B cell (primary cell): ENCODE measurements around the gene UPK3A. TPM values are rescaled to one million over a fixed set of nuclear protein-coding genes. Genes with fewer than 3 reads are reported as not detected.

ENCODE experiments used
- ATAC-seq: fragments of 200-7000 bp; cut with Tn5 transposase; one replicate; pipeline ENCODE4 v1.10.0; 2021; ENCODE audit warnings: low read depth, mild to moderate bottlenecking, moderate number of reproducible peaks, moderate library complexity
- CTCF ChIA-PET: fragments of 350-600 bp; sonication (Branson Sonifier 250); formaldehyde crosslinking; loops from one replicate; lab custom pipeline; 2021; ENCODE audit warnings: antibody characterized with exemption, inconsistent platforms; lab: Charles Lee
- POLR2A ChIA-PET: fragments of 350-600 bp; sonication (Branson Sonifier 250); formaldehyde crosslinking; loops from one replicate; lab custom pipeline; 2021; ENCODE audit warnings: antibody characterized with exemption; lab: Charles Lee
- DNase-seq: peaks from one replicate; pipeline ENCODE4 v3.0.0; 2013
- H2AFZ ChIP-seq: 2 replicates; pipeline ENCODE4 v1.6.1; 2012; ENCODE audit warnings: mild to moderate bottlenecking, low read depth, low read length; ENCODE audit not compliant: insufficient read depth, poor library complexity, severe bottlenecking
- H3K27ac ChIP-seq, 2 donors: 1 replicate in 1 of 2; 2 replicates in 1 of 2; pipeline ENCODE4 v1.5.1; 2012 to 2013; ENCODE audit warnings: low read length in 2 of 2, mild to moderate bottlenecking in 2 of 2, moderate library complexity in 1 of 2
- H3K27me3 ChIP-seq, 4 experiments: fragments of 200-600 bp in 1 of 4; sonication (generic) in 1 of 4; replicated peaks in 1 of 4; 1 replicate in 2 of 4; 2 replicates in 2 of 4; pipeline versions ENCODE4 v1.6.1 to v1.7.0; 2013 to 2016; ENCODE audit warnings: low read length in 3 of 4, mild to moderate bottlenecking in 2 of 4, mixed read lengths in 1 of 4, moderate library complexity in 1 of 4; ENCODE audit not compliant: insufficient read depth in 4 of 4, control insufficient read depth in 3 of 4; ENCODE audit errors: control extremely low read depth in 1 of 4
- H3K36me3 ChIP-seq, 2 experiments: replicated peaks in 1 of 2; 1 replicate in 1 of 2; 2 replicates in 1 of 2; pipeline versions ENCODE4 v1.6.1 to v1.7.1; 2013; ENCODE audit warnings: low read length in 1 of 2; ENCODE audit not compliant: insufficient read depth in 2 of 2, control insufficient read depth in 1 of 2; ENCODE audit errors: control extremely low read depth in 1 of 2, extremely low read depth in 1 of 2
- H3K4me1 ChIP-seq, 2 donors: fragments of 200-600 bp in 1 of 2; sonication (generic) in 1 of 2; 1 replicate in 1 of 2; 2 replicates in 1 of 2; pipeline versions ENCODE4 v1.5.1 to v1.6.1; 2013 to 2017; ENCODE audit warnings: low read length in 2 of 2; ENCODE audit not compliant: control insufficient read depth in 2 of 2, insufficient read depth in 2 of 2
- H3K4me2 ChIP-seq: replicated peaks from 2 replicates; pipeline ENCODE3; 2012; ENCODE audit warnings: mild to moderate bottlenecking, low read depth, low read length; ENCODE audit not compliant: poor library complexity, severe bottlenecking
- H3K4me3 ChIP-seq, 5 experiments: fragments of 200-600 bp in 1 of 5; sonication (generic) in 1 of 5; 1 replicate in 3 of 5; 2 replicates in 2 of 5; pipeline versions ENCODE4 v1.5.1 to v1.7.0; 2011 to 2016; ENCODE audit warnings: low read length in 4 of 5, mild to moderate bottlenecking in 4 of 5, low read depth in 2 of 5, control low read depth in 1 of 5, moderate library complexity in 1 of 5; ENCODE audit not compliant: insufficient read depth in 1 of 5; ENCODE audit errors: control extremely low read depth in 1 of 5, extremely low read depth in 1 of 5
- H3K79me2 ChIP-seq: fragments of 200-600 bp; sonication (generic); one replicate; pipeline ENCODE4 v1.6.0; 2016; ENCODE audit warnings: low read length; ENCODE audit not compliant: control insufficient read depth, insufficient read depth
- H3K9ac ChIP-seq: fragments of 200-600 bp; sonication (generic); 2 replicates; pipeline ENCODE4 v1.6.1; 2017; ENCODE audit warnings: mild to moderate bottlenecking, low read length, moderate library complexity
- H3K9me3 ChIP-seq, 3 donors: one replicate each; pipeline versions ENCODE4 v1.6.1 to v1.7.1; 2013; ENCODE audit warnings: low read length in 2 of 3; ENCODE audit not compliant: control insufficient read depth in 2 of 3, insufficient read depth in 1 of 3; ENCODE audit errors: control extremely low read depth in 1 of 3
- H4K20me1 ChIP-seq: 2 replicates; pipeline ENCODE4 v1.6.0; 2012; ENCODE audit warnings: mild to moderate bottlenecking, low read length; ENCODE audit not compliant: insufficient read depth, control insufficient read depth, poor library complexity, severe bottlenecking
- H3K27ac Mint-ChIP-seq: one replicate; pipeline ENCODE4 v1.8.0; 2021; ENCODE audit warnings: mixed read lengths
- H3K27me3 Mint-ChIP-seq: one replicate; pipeline ENCODE4 v1.8.0; 2021; ENCODE audit warnings: mixed read lengths
- H3K4me1 Mint-ChIP-seq: one replicate; pipeline ENCODE4 v1.8.0; 2021; ENCODE audit warnings: mixed read lengths
- H3K4me3 Mint-ChIP-seq: one replicate; pipeline ENCODE4 v1.8.0; 2021; ENCODE audit warnings: mixed read lengths
- H3K9me3 Mint-ChIP-seq: one replicate; pipeline ENCODE4 v1.8.0; 2022; ENCODE audit warnings: mixed read lengths; ENCODE audit not compliant: insufficient read depth
- CTCF ChIP-seq: fragments of 200-600 bp; IDR thresholded peaks from one replicate; pipeline ENCODE4 v1.8.0; 2022; ENCODE audit warnings: antibody characterized with exemption, mild to moderate bottlenecking
- EZH2 ChIP-seq: IDR thresholded peaks from 2 replicates; pipeline ENCODE4 v1.6.1; 2012; ENCODE audit warnings: borderline replicate concordance, low read depth, mild to moderate bottlenecking, moderate library complexity, low read length; ENCODE audit not compliant: insufficient read depth, poor library complexity, severe bottlenecking
- WGBS: methylation state at CpG from one replicate; pipeline ENCODE4 v1.1.5; 2013; ENCODE audit warnings: missing lambda C conversion rate; ENCODE audit not compliant: insufficient coverage; 5-methylcytosine and 5-hydroxymethylcytosine counted together
- intact Hi-C: fragments of 100-400 bp; cut with micrococcal nuclease; formaldehyde crosslinking; loops from one replicate; pipeline ENCODE4 v1.10.0; 2022
- polyA plus RNA-seq: library from polyadenylated mRNA; depleted of rRNA; stranded (reverse); fragments of >200 nt; gene quantifications from 2 replicates; pipeline ENCODE4 v1.2.3, GENCODE V29; 2012
- total RNA-seq, 2 donors: library from RNA; stranded (reverse); fragments of 120-200 nt in 1 of 2; gene quantifications; 1 replicate in 1 of 2; 2 replicates in 1 of 2; pipeline versions ENCODE4 v1.2.3 to v1.2.4, GENCODE V29; 2013 to 2022

The UPK3A gene
- total and polyA plus RNA-seq, 2 donors (not counting 1 experiment from before 2014, with no cell fraction given) = not detected

- ATAC-seq (no peak), DNase-seq (no peak)
- Mint-ChIP-seq H3K4me3 (no peak overlapping the region), H3K27me3 (no peaks in the 10 kb centered on the region), H3K9me3 (no peaks in the 10 kb centered on the region), H3K27ac (no peak overlapping the region), H3K4me1 (no peaks in the 10 kb centered on the region)
- Histone ChIP-seq H3K36me3 (peaks cover 3 to 59% of the 10 kb centered on the region in 2 experiments), H3K9ac (no peak overlapping the region), H3K9me3 (no peaks in the 10 kb centered on the region), H2AFZ (no peak overlapping the region), H3K4me2 (no peak overlapping the region), H3K79me2 (no peaks in the 10 kb centered on the region), H4K20me1 (no peaks in the 10 kb centered on the region), H3K4me1 (no peaks in the 10 kb centered on the region), H3K27ac (no peak overlapping the region), H3K27me3 (no peaks in the 10 kb centered on the region), H3K4me3 (no peak overlapping the region)
- intact Hi-C loops = no loop called here
- ChIA-PET CTCF (no interaction called here), POLR2A (no interaction called here)
- 98% methylated on average over 7 of the region's 9 CpGs for WGBS
- TF ChIP-seq CTCF = no peak
- no peak for TF ChIP-seq EZH2
These were observed 52.8 kb downstream of the UPK3A start for GRCh38 chr22:45337536-45337935.

DNA sequence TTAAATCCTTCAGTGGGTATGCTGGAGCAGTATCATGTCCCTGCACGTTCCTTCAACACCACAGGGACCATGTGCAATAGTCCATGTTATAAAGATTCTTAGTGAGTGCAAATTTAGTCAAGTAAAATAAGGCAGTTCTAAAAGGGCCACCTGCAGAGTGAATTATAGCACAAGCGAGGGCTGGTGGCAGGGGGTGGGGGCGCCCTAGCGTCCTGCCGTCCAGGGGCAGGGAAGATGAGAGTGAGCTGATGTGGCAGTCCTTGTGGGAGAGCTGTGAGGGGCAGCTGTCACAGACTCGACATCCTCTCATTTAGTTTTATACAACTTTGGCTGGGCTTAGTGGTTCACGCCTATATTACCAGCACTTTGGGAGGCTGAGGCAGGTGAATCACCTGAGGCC lies 54.0 kb downstream of the UPK3A start:
- Histone ChIP-seq H3K4me1 (no peaks in the 10 kb centered on the region), H3K4me2 (no peak overlapping the region), H3K27ac (no peak overlapping the region), H3K27me3 (no peaks in the 10 kb centered on the region), H3K9me3 (no peaks in the 10 kb centered on the region), H3K36me3 (peaks cover 3 to 59% of the 10 kb centered on the region in 2 experiments), H4K20me1 (no peaks in the 10 kb centered on the region), H2AFZ (no peak overlapping the region), H3K9ac (no peak overlapping the region), H3K4me3 (no peak overlapping the region), H3K79me2 (no peaks in the 10 kb centered on the region)
- WGBS = 100% methylated on average over 5 of the region's 7 CpGs
- no peak overlapping the region for H3K27ac Mint-ChIP-seq
- intact Hi-C loops = no loop called here
- ChIA-PET POLR2A (no interaction called here), CTCF (no interaction called here)
- H3K4me1 Mint-ChIP-seq = no peaks in the 10 kb centered on the region
- H3K9me3 Mint-ChIP-seq = no peaks in the 10 kb centered on the region
- H3K27me3 Mint-ChIP-seq = no peaks in the 10 kb centered on the region
- no peak overlapping the region for H3K4me3 Mint-ChIP-seq
- no peak for ATAC-seq
- TF ChIP-seq EZH2 (no peak), CTCF (no peak)
- no peak for DNase-seq
